Gastrocnemius medialis (tissue), 4 donors: ENCODE measurements around the gene KCNQ2. TPM values are rescaled to one million over a fixed set of nuclear protein-coding genes. Genes with fewer than 3 reads are reported as not detected.

Experiments
- ATAC-seq, 2 donors: fragments of 150-250 bp; one replicate each; pipeline ENCODE4 v1.9.1; 2016
- DNase-seq, 2 donors: peaks; one replicate each; pipeline ENCODE4 v3.0.0-alpha.2; 2019
- H3K27ac ChIP-seq, 4 donors: fragments of 200-600 bp; sonication (generic); 1 replicate in 1 of 4; 2 replicates in 3 of 4; pipeline ENCODE4 v1.5.1; 2016 to 2018; ENCODE audit warnings: mild to moderate bottlenecking in 2 of 4, moderate library complexity in 1 of 4
- H3K27me3 ChIP-seq, 3 donors: fragments of 200-600 bp; sonication (generic) in 2 of 3; 1 replicate in 1 of 3; 2 replicates in 2 of 3; pipeline versions ENCODE4 v1.5.1 to v1.6.0; 2016 to 2019; ENCODE audit warnings: mild to moderate bottlenecking in 1 of 3, moderate library complexity in 1 of 3
- H3K36me3 ChIP-seq, 2 donors: fragments of 200-600 bp; sonication (generic) in 1 of 2; one replicate each; pipeline ENCODE4 v1.5.1; 2017 to 2018
- H3K4me1 ChIP-seq, 2 donors: fragments of 200-600 bp; sonication (generic) in 1 of 2; one replicate each; pipeline ENCODE4 v1.5.1; 2016 to 2017; ENCODE audit warnings: mild to moderate bottlenecking in 2 of 2
- H3K4me3 ChIP-seq, 4 donors: fragments of 200-600 bp; sonication (generic) in 3 of 4; 1 replicate in 1 of 4; 2 replicates in 3 of 4; pipeline ENCODE4 v1.5.1; 2016 to 2019; ENCODE audit warnings: mild to moderate bottlenecking in 2 of 4
- H3K9me3 ChIP-seq, 3 donors: fragments of 200-600 bp; sonication (generic) in 2 of 3; 1 replicate in 1 of 3; 2 replicates in 2 of 3; pipeline ENCODE4 v1.5.1; 2016 to 2019
- POLR2A ChIP-seq, 2 donors: fragments of 450-650 bp; IDR thresholded peaks; one replicate each; pipeline ENCODE4 v1.6.1; 2017; ENCODE audit warnings: antibody characterized with exemption in 2 of 2, mild to moderate bottlenecking in 2 of 2, moderate library complexity in 2 of 2
- in situ Hi-C, 4 donors: fragments of 200-750 bp; cut with MboI; loops; one replicate each; pipeline versions ENCODE4 v1.15.0 to v1.8.0; 2017; ENCODE audit warnings: low sequenced_read_pairs in 4 of 4
- intact Hi-C: fragments of 100-400 bp; cut with DNase I; formaldehyde crosslinking; loops from one replicate; pipeline ENCODE4 v1.15.1; 2023; ENCODE audit warnings: low total_unique reads
- total RNA-seq, 4 donors: library from RNA; depleted of rRNA; stranded (reverse); fragments of >200 nt; gene quantifications; one replicate each; pipeline versions ENCODE4 v1.1.0 to v1.2.3, GENCODE V29; 2016
- TF ChIP-seq, protein P1 (sequence below), 5 experiments: fragments of 450-650 bp in 3 of 5; fragments of 200-600 bp in 2 of 5; sonication (generic) in 2 of 5; IDR thresholded peaks in 4 of 5; conservative IDR thresholded peaks in 1 of 5; 1 replicate in 4 of 5; 2 replicates in 1 of 5; pipeline ENCODE4 v1.5.1; 2016 to 2019; ENCODE audit warnings: antibody characterized with exemption in 5 of 5, mild to moderate bottlenecking in 3 of 5, moderate library complexity in 3 of 5

Gene KCNQ2
- total RNA-seq, 4 donors from 2014 or later: not detected

DNA sequence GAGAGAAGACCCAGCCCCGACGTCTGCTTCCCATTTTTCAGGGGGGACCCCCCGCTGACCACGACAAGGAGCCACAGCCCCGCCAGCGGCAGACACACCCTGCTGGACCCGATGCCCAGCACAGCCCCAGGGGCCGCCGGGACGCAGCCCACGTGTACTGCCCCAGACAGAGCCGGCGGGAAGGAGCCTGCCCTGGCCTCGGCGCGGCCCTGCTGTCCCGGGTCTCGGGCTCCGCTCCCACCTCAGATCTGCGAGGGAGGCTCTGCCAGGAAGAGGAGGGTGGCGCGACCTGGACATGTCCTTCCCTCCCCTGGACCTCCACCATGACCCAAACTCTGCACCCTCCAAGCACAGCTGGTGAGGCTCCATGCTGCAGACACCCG lies 54.7 kb downstream of the KCNQ2 start:
- H3K36me3 ChIP-seq: no peaks in the 10 kb centered on the region
- no peak overlapping the region for H3K4me3 ChIP-seq
- no peak overlapping the region for H3K27ac ChIP-seq
- in situ Hi-C loops: no loop called here
- ATAC-seq: no peak
- intact Hi-C loops: no loop called here
- no peaks in the 10 kb centered on the region for H3K4me1 ChIP-seq
- H3K9me3 ChIP-seq: no peaks in the 10 kb centered on the region
- peaks cover 32 to 75% (median 54%) of the 10 kb centered on the region in 3 donors for H3K27me3 ChIP-seq
- no peak for DNase-seq
- no peak for TF ChIP-seq POLR2A (IDR thresholded peaks at IDR 0.05)
- TF ChIP-seq, protein P1, sequence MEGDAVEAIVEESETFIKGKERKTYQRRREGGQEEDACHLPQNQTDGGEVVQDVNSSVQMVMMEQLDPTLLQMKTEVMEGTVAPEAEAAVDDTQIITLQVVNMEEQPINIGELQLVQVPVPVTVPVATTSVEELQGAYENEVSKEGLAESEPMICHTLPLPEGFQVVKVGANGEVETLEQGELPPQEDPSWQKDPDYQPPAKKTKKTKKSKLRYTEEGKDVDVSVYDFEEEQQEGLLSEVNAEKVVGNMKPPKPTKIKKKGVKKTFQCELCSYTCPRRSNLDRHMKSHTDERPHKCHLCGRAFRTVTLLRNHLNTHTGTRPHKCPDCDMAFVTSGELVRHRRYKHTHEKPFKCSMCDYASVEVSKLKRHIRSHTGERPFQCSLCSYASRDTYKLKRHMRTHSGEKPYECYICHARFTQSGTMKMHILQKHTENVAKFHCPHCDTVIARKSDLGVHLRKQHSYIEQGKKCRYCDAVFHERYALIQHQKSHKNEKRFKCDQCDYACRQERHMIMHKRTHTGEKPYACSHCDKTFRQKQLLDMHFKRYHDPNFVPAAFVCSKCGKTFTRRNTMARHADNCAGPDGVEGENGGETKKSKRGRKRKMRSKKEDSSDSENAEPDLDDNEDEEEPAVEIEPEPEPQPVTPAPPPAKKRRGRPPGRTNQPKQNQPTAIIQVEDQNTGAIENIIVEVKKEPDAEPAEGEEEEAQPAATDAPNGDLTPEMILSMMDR (IDR thresholded peaks at IDR 0.05 in 4 of 5, conservative IDR thresholded peaks at IDR 0.05 in 1 of 5): no peak

DNA sequence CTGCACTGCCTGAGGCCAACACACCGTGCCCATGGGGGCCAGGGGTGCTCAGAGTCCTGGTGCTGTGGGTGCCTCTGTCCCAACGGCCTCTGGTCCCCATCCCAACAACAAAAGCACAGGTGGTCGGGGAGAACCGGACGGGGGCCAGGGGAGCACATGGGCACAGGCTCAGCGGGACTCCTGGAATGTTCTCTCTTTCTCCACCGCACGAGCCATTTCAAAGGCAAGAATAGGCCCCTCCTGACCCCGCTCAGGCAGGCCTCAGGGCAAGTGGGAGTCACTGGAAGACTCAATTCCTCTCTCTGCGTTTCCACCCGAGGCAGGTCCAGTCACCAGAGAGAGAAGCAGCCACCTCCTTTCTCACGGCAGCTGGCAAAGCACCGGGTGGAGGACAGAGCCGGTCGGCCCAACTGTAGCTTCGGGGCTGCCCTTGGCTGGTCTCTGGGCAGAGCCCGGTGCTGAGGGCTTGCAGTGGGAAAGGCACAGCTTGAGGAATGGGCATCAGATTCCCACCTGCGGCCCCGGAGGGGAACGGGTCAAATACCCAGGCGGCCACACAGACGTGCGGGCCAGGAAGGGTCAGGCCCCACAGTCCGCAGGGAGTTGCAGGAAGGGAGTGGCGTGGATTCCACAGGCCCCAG lies 55.2 kb downstream of the KCNQ2 start:
- H3K27me3 ChIP-seq: peaks cover 33 to 79% (median 54%) of the 10 kb centered on the region in 3 donors
- in situ Hi-C loops: no loop called here
- intact Hi-C loops: no loop called here
- H3K4me3 ChIP-seq: no peak overlapping the region
- no peak overlapping the region for H3K27ac ChIP-seq
- TF ChIP-seq, protein P1 (IDR thresholded peaks at IDR 0.05 in 4 of 5, conservative IDR thresholded peaks at IDR 0.05 in 1 of 5): no peak
- no peak for TF ChIP-seq POLR2A (IDR thresholded peaks at IDR 0.05)
- ATAC-seq (no peak), DNase-seq (no peak)
- no peaks in the 10 kb centered on the region for H3K36me3 ChIP-seq
- H3K9me3 ChIP-seq: no peaks in the 10 kb centered on the region
- no peaks in the 10 kb centered on the region for H3K4me1 ChIP-seq

DNA sequence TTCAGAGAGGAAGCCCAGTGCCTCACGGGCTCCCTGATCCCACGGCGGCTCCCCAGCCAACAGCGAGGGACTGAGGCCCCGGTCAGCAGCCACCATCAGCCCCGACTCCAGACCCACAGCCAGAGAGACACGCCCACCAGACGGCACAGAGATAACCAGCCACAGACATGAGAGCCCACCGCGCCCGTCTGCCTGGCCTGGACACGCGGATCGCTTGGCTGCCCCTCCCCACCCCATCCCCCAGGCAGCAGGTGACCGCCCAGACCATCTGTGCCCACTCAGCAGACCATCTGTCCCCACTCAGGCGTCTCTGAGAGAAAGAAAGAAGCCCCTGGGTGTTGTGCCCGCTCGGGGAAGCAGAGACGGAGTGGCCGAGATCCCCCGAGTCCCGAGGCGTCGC lies 55.8 kb downstream of the KCNQ2 start:
- Histone ChIP-seq H3K27ac (no peak overlapping the region), H3K27me3 (peaks cover 38 to 78% (median 52%) of the 10 kb centered on the region in 3 donors), H3K4me3 (no peak overlapping the region), H3K36me3 (no peaks in the 10 kb centered on the region), H3K4me1 (no peaks in the 10 kb centered on the region), H3K9me3 (no peaks in the 10 kb centered on the region)
- DNase-seq (no peak), ATAC-seq (no peak)
- in situ Hi-C loops (no loop called here), intact Hi-C loops (no loop called here)
- no peak for TF ChIP-seq POLR2A (IDR thresholded peaks at IDR 0.05)
- TF ChIP-seq, protein P1 (IDR thresholded peaks at IDR 0.05 in 4 of 5, conservative IDR thresholded peaks at IDR 0.05 in 1 of 5): no peak

DNA sequence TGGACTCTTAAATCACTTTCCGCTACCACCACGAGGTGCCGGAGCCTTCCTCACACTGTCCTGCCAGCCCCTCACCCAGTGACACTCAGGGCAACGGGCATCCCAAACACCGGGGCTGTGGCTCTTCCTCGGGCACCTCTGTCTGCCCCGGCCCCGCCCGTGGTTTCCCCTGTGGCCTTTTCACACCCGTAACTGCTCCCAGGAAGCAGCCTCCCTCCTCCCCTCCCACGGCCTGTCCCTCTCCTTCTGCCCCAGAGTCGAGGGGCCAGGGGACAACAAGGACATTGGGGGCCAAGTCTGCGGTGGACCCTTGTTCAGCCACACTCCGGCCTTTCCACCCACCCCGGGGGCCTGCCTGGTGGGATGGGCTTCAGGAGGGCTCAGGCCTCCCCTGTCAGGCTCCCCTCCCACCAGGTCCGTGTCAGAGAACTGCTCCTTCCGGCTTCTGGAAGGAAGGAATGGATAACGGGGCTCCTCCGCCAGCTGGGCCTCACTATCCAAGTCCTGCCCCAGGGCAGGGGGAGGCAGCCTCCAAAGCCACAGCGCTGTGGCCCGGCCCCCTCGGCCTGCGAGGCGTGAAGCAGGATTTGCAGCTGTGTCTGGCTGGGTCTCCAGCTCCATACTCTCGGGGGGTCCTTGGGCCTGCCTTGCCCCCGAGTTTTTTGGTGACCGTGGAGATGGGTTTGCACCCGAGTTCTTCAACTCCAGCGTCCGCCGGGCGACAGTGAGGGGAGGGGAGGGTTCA lies 56.6 kb downstream of the KCNQ2 start:
- ATAC-seq (no peak), DNase-seq (no peak)
- no peaks in the 10 kb centered on the region for H3K4me1 ChIP-seq
- H3K27ac ChIP-seq: no peak overlapping the region
- no peaks in the 10 kb centered on the region for H3K36me3 ChIP-seq
- peaks cover 42 to 78% (median 47%) of the 10 kb centered on the region in 3 donors for H3K27me3 ChIP-seq
- no peak overlapping the region for H3K4me3 ChIP-seq
- TF ChIP-seq, protein P1 (IDR thresholded peaks at IDR 0.05 in 4 of 5, conservative IDR thresholded peaks at IDR 0.05 in 1 of 5): no peak
- no peak for TF ChIP-seq POLR2A (IDR thresholded peaks at IDR 0.05)
- in situ Hi-C loops (no loop called here), intact Hi-C loops (no loop called here)
- H3K9me3 ChIP-seq: no peaks in the 10 kb centered on the region
